GM19397 (cell line): ENCODE measurements around the gene TMEM38A.

Source experiments
- ATAC-seq: cut with Tn5 transposase; IDR thresholded peaks from one replicate; pipeline ENCODE4 v1.9.1; 2021; ENCODE audit warnings: mild to moderate bottlenecking, moderate library complexity; ENCODE audit not compliant: unreplicated experiment

Gene TMEM38A, protein sequence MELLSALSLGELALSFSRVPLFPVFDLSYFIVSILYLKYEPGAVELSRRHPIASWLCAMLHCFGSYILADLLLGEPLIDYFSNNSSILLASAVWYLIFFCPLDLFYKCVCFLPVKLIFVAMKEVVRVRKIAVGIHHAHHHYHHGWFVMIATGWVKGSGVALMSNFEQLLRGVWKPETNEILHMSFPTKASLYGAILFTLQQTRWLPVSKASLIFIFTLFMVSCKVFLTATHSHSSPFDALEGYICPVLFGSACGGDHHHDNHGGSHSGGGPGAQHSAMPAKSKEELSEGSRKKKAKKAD

GRCh38 chr19:16660763-16661479 lies at the start of gene TMEM38A:
TMEM38A (plus strand) TSS chr19:16661139; CDS start chr19:16661218, 79 bp downstream.
- no peak for ATAC-seq

DNA sequence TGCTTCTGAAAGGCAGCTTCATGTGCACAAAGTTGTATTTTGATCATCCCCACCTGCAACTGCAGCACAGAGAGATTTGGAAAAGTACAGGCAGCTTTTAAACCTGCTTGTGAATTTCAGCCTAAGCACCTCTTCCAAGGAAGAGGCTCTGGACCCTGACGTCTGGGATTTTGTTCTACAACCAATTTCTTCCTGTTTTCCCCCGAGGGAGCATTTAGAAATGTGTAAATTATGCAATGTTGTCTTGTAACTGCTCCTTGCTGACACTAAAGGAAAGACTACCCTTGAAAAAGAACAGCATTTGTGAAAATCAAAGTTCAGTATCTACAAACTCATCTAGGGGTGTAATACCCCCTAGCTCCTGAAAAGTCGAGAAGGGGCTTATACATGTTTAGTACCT lies 48.3 kb upstream of the TMEM38A start:
- ATAC-seq: no peak

DNA sequence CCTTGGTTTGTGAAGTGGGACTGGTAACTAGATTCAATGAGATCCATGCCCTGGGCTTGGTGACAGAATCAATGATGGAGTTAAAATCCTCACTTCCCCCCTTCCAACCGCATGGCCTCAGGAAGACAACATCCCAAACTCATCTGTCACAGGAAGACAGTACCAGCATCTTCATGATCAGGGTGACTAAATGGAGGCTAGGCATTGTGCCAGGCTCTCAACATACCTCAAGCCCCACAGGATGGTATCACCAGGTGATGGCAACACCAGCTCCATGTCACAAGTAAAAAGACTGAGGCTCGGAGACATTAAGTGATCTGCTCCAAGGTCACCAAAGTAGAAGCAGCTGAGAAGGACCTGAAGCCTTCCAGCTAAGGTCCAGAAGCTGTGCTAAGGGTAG lies 47.1 kb upstream of the TMEM38A start:
- no peak for ATAC-seq

DNA sequence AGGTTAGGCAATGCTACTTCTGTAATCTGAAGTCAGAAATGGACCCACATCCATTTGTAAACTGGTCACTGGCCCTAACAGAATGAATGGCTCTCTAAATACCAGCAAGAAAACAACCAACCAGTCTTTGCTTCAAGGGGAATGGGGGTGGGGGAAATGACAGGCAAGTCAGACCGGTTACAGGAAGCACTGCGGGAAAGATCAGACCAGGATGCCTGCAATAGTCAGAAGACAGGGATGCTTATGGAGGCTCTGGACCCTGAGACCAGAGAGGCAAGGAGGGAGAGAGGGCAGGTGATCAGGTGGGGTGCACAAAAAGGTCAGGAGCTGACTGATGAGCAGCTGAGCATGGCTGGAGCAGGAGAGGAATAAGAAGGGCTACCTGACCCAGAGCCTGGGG lies 46.0 kb upstream of the TMEM38A start:
- ATAC-seq: no peak

GRCh38 chr19:16615808-16616207 lies 45.1 kb upstream of the TMEM38A start:
- ATAC-seq: no peak

- ATAC-seq: no peak
These were observed 42.7 kb upstream of the TMEM38A start for GRCh38 chr19:16618248-16618647.

DNA sequence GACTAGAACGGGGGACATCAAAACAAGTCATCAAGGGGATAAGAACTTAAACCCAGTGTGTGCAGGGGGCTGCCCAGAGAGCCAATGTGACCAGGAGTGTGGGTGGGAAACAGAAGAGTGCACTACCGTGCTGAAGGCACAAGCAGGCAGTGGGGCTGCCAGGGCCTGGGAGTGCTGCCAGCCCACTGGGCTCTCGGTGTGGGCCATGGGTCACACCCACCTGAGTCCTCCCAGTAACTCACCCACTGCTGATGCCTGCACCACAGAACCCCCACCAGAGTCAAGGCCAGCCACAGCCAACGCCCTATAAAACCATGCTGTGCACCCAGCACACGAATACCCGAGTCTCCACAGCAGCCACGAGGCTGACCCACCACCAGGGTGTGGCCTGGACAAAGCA lies 41.5 kb upstream of the TMEM38A start:
- ATAC-seq: no peak

- ATAC-seq: no peak
These were observed 40.9 kb upstream of the TMEM38A start for GRCh38 chr19:16620018-16620417.

GRCh38 chr19:16620584-16620983 lies 40.4 kb upstream of the TMEM38A start:
- no peak for ATAC-seq

- no peak for ATAC-seq
These were observed 39.7 kb upstream of the TMEM38A start for GRCh38 chr19:16621165-16621800.

DNA sequence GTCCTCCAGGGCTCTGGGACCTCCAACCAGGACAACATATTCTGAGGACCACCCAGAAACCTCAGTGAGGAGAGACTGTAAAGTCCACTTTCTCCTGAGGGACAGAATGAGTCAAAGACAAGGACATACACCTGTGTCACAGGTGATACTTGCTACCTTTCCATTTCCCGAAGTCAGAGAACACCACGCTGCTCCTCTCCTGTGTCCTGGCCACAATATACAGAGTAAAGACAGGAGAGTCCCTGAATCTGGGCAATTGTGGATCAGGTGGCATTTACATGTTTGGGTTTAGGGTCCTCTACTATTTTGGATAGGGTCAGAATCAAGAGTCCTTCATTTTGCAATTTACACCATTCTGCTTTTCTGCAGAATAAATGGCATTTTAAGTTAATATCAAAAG lies 37.9 kb upstream of the TMEM38A start:
- no peak for ATAC-seq

- no peak for ATAC-seq
These were observed 37.4 kb upstream of the TMEM38A start for GRCh38 chr19:16623576-16623975.

DNA sequence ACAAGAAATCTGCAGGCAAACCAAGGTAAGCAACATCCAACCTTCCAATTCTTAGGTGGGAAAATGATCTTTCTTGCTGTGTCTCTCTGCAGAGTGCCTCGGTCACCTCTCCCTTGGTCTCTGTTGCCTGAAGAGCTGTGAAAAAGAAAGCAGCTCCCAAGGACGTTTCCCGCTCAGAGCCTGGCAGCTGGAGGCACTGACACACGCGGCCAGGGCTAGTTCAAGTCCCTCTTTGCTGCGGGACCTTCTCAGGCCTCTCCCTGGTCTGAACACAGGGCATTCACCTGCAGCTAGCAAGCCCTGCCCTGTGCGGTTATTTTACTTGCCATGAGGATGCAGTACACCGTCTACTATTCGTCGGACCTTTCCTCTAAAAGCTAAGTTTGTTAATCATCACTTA lies 36.7 kb upstream of the TMEM38A start:
- no peak for ATAC-seq

- no peak for ATAC-seq
These were observed 35.6 kb upstream of the TMEM38A start for GRCh38 chr19:16625163-16625958.

DNA sequence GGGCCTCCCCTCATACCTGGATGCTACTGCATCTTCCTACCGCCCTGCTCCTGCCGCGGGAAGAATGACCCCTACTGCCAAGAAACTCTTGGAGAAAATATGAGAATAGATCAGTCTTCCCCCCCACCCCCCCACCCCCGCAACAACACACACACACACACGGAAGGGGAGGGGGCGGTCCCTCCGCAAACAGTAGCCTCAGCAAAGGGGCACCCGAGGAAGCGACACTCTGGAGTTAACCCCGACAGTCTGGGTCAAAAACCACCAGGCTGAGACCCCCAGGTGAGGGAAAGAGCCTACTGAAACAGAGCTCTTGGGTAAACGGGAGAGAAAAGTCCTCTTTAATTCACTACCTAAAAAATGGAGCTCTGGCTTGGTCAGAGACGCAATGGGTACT lies 34.1 kb upstream of the TMEM38A start:
- no peak for ATAC-seq

- ATAC-seq: no peak
These were observed 33.6 kb upstream of the TMEM38A start for GRCh38 chr19:16627193-16627927.

DNA sequence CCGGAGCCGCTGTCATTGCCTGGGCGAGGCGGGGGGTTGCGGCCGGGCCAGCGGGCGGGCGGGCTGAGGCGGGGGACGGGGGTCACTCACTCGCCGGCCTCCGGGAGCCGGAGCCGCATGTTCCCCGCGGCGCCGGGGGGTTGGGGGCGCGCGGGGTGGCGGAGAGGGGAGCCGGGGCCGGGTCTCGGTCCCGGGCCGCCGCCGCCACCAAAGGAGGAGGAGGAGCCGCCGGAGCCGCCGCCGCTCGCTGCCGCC lies 33.1 kb upstream of the TMEM38A start:
- no peak for ATAC-seq

GRCh38 chr19:16628183-16628983 lies 32.6 kb upstream of the TMEM38A start, which contains the start of gene MED26:
MED26 (minus strand) TSS chr19:16628204; CDS start chr19:16627943, 261 bp downstream.
- ATAC-seq: peak; percentile 90

GRCh38 chr19:16628984-16629691 lies 31.8 kb upstream of the TMEM38A start:
- no peak for ATAC-seq
